MCF 10A (cell line): ENCODE data around the gene ZNRF3. TPM values are rescaled to one million over a fixed set of nuclear protein-coding genes. Genes with fewer than 3 reads are reported as not detected.

Source experiments
- BruUV-seq: library from RNA; stranded (reverse); fragments of 400-500 nt; replicated peaks from 2 replicates; lab custom pipeline; 2021; lab: Mats Ljungman, UMichigan
- CTCF ChIA-PET: fragments of 300-600 bp; sonication (Branson Sonifier 250); formaldehyde crosslinking; extraction: SDS; loops from one replicate; lab custom pipeline; 2021; ENCODE audit warnings: antibody characterized with exemption, inconsistent platforms; lab: Yijun Ruan, JAX
- POLR2A ChIA-PET: fragments of 300-600, 350-650 bp; sonication (Branson Sonifier 250); formaldehyde crosslinking; extraction: SDS; loops from one replicate; lab custom pipeline; 2020; ENCODE audit warnings: antibody characterized with exemption, inconsistent platforms; lab: Yijun Ruan, JAX
- DNase-seq: peaks from one replicate; pipeline ENCODE4 v3.0.0-alpha.2; 2018; ENCODE audit not compliant: unreplicated experiment
- H3K27ac Mint-ChIP-seq: one replicate; pipeline ENCODE4 v1.8.0; 2022; ENCODE audit warnings: mild to moderate bottlenecking, low read depth, mixed read lengths; ENCODE audit not compliant: unreplicated experiment
- H3K27me3 Mint-ChIP-seq: one replicate; pipeline ENCODE4 v1.8.0; 2022; ENCODE audit warnings: mixed read lengths; ENCODE audit not compliant: insufficient read depth, unreplicated experiment
- H3K36me3 Mint-ChIP-seq: one replicate; pipeline ENCODE4 v1.8.0; 2022; ENCODE audit warnings: mild to moderate bottlenecking, moderate library complexity, mixed read lengths; ENCODE audit not compliant: insufficient read depth, unreplicated experiment
- H3K4me1 Mint-ChIP-seq: one replicate; pipeline ENCODE4 v1.8.0; 2022; ENCODE audit warnings: mixed read lengths; ENCODE audit not compliant: insufficient read depth, unreplicated experiment
- H3K4me3 Mint-ChIP-seq: one replicate; pipeline ENCODE4 v1.8.0; 2022; ENCODE audit warnings: mild to moderate bottlenecking, moderate library complexity, mixed read lengths; ENCODE audit not compliant: unreplicated experiment
- H3K9me3 Mint-ChIP-seq: one replicate; pipeline ENCODE4 v1.8.0; 2022; ENCODE audit warnings: mixed read lengths; ENCODE audit not compliant: unreplicated experiment
- CTCF ChIP-seq: fragments of 200-600 bp; IDR thresholded peaks from one replicate; pipeline ENCODE4 v1.8.0; 2022; ENCODE audit warnings: antibody characterized with exemption, mild to moderate bottlenecking; ENCODE audit not compliant: unreplicated experiment
- intact Hi-C: fragments of 100-400 bp; cut with micrococcal nuclease; formaldehyde crosslinking; loops from 2 replicates; pipeline ENCODE4 v1.14.1; 2022
- total RNA-seq: library from RNA; stranded (reverse); gene quantifications from 2 replicates; pipeline ENCODE4 v1.2.3, GENCODE V29; 2022

Gene ZNRF3
- total RNA-seq, 1 experiment from 2014 or later, result 7.1 TPM

GRCh38 chr22:28887725-28888459, 4.5 kb downstream of the ZNRF3 start:
- Mint-ChIP-seq H3K27ac (no peak overlapping the region), H3K9me3 (no peaks in the 10 kb centered on the region), H3K4me1 (peaks cover 17% of the 10 kb centered on the region), H3K27me3 (no peaks in the 10 kb centered on the region), H3K36me3 (no peaks in the 10 kb centered on the region), H3K4me3 (no peak overlapping the region)
- no peak for TF ChIP-seq CTCF
- CTCF ChIA-PET, result interaction anchor here (0.7 kb wide), 1 partner anchor 134 kb away, joined by 3 read pairs; no protein-coding TSS in a partner anchor
- no peak for DNase-seq
- POLR2A ChIA-PET, result no interaction called here
- intact Hi-C loops, result no loop called here
- BruUV-seq, result no TSS peak

- H3K9me3 Mint-ChIP-seq, result no peaks in the 10 kb centered on the region
- H3K27ac Mint-ChIP-seq, result no peak overlapping the region
- H3K27me3 Mint-ChIP-seq, result no peaks in the 10 kb centered on the region
- BruUV-seq, result no TSS peak
- H3K4me1 Mint-ChIP-seq, result peaks cover 15% of the 10 kb centered on the region
- H3K4me3 Mint-ChIP-seq, result no peak overlapping the region
- DNase-seq, result no peak
- intact Hi-C loops, result no loop called here
- POLR2A ChIA-PET, result no interaction called here
- CTCF ChIA-PET, result interaction anchor here (0.5 kb wide), 1 partner anchor 98 kb away, joined by 5 read pairs; no protein-coding TSS in a partner anchor
- no peak for TF ChIP-seq CTCF
- no peaks in the 10 kb centered on the region for H3K36me3 Mint-ChIP-seq
Observed at GRCh38 chr22:28889478-28890024, 6.2 kb downstream of the ZNRF3 start.

- no peak overlapping the region for H3K4me3 Mint-ChIP-seq
- no peak for DNase-seq
- H3K27me3 Mint-ChIP-seq, result no peaks in the 10 kb centered on the region
- POLR2A ChIA-PET, result interaction anchor here (3.0 kb wide), 1 partner anchor 8 kb away, joined by 12 read pairs; the partner anchor contains the start of gene ZNRF3
- CTCF ChIA-PET, result interaction anchor here (2.2 kb wide), 1 partner anchor 150 kb away, joined by 9 read pairs; no protein-coding TSS in a partner anchor
- H3K4me1 Mint-ChIP-seq, result peaks cover 4% of the 10 kb centered on the region
- no peak overlapping the region for H3K27ac Mint-ChIP-seq
- no peaks in the 10 kb centered on the region for H3K36me3 Mint-ChIP-seq
- no TSS peak for BruUV-seq
- no peaks in the 10 kb centered on the region for H3K9me3 Mint-ChIP-seq
- intact Hi-C loops, result no loop called here
- no peak for TF ChIP-seq CTCF
Observed at GRCh38 chr22:28891156-28891733, 7.9 kb downstream of the ZNRF3 start.

- Mint-ChIP-seq H3K4me1 (peaks cover 14% of the 10 kb centered on the region), H3K27ac (no peak overlapping the region), H3K27me3 (no peaks in the 10 kb centered on the region), H3K4me3 (no peak overlapping the region), H3K9me3 (no peaks in the 10 kb centered on the region), H3K36me3 (no peaks in the 10 kb centered on the region)
- ChIA-PET CTCF (interaction anchor here (1.1 to 2.2 kb wide), 2 partner anchors 149 to 603 kb away, joined by 3 to 9 read pairs; no protein-coding TSS in a partner anchor), POLR2A (interaction anchor here (1.1 to 3.0 kb wide), 3 partner anchors 9 to 139 kb away, joined by 3 to 12 read pairs (median 7); partner anchors contain the start of gene ZNRF3)
- no TSS peak for BruUV-seq
- DNase-seq, result peak; percentile 33
- TF ChIP-seq CTCF, result no peak
- intact Hi-C loops, result no loop called here
Observed at GRCh38 chr22:28892175-28892731, 8.9 kb downstream of the ZNRF3 start.
